HCT116 (cell line): ENCODE data around the gene PLSCR4. TPM values are rescaled to one million over a fixed set of nuclear protein-coding genes. Genes with fewer than 3 reads are reported as not detected.

Source experiments
- ATAC-seq: fragments of 200-7000 bp; cut with Tn5 transposase; 2 replicates; pipeline ENCODE4 v1.9.1; 2020; ENCODE audit warnings: mild to moderate bottlenecking, moderate library complexity
- BruUV-seq: library from RNA; stranded (reverse); fragments of 400-500 nt; replicated peaks from 2 replicates; lab custom pipeline; 2021; lab: Mats Ljungman, UMichigan
- CTCF ChIA-PET: fragments of 300-600 bp; sonication (Branson Sonifier 250); formaldehyde crosslinking; loops from one replicate; lab custom pipeline; 2021; ENCODE audit warnings: antibody characterized with exemption; lab: Charles Lee
- POLR2A ChIA-PET: fragments of 300-600, 350-600 bp; sonication (Branson Sonifier 250); formaldehyde crosslinking; loops from one replicate; lab custom pipeline; 2021; ENCODE audit warnings: antibody characterized with exemption; lab: Charles Lee
- RAD21 ChIA-PET, 2 experiments: fragments of 300-600 bp; sonication (Branson Sonifier 250); formaldehyde crosslinking; loops; one replicate each; lab custom pipeline; 2023; ENCODE audit warnings: low total read pairs in 2 of 2; ENCODE audit not compliant: uncharacterized antibody in 2 of 2, unreplicated experiment in 2 of 2, low non-redundant PET in 1 of 2; lab: Charles Lee
- DNase-seq: peaks from one replicate; pipeline ENCODE4 v3.0.0-alpha.2; 2010; ENCODE audit warnings: low read depth, low spot score
- H2AFZ ChIP-seq: fragments of 200-600 bp; shearing (Covaris generic), sonication (generic); 2 replicates; pipeline ENCODE4 v1.6.1; 2017; ENCODE audit warnings: low read depth, mixed run types, mixed read lengths, antibody characterized with exemption, low read length; ENCODE audit not compliant: poor library complexity, severe bottlenecking
- H3K27ac ChIP-seq: 2 replicates; pipeline ENCODE4 v1.5.1; 2012; ENCODE audit warnings: low read depth, low read length
- H3K27me3 ChIP-seq: fragments of 200-600 bp; sonication (generic); 2 replicates; pipeline ENCODE4 v1.6.1; 2016; ENCODE audit warnings: mixed run types, low read length, mixed read lengths; ENCODE audit not compliant: insufficient read depth
- H3K36me3 ChIP-seq, 2 experiments: fragments of 200-500 bp in 1 of 2; fragments of 200-600 bp in 1 of 2; sonication (Bioruptor generic) in 1 of 2; sonication (generic) in 1 of 2; 2 replicates each; pipeline versions ENCODE4 v1.5.1 to v1.6.1; 2014 to 2016; ENCODE audit warnings: low read length in 2 of 2, inconsistent platforms in 1 of 2, mixed read lengths in 1 of 2, mixed run types in 1 of 2; ENCODE audit not compliant: insufficient read depth in 2 of 2, control insufficient read depth in 1 of 2
- H3K4me1 ChIP-seq, 2 experiments: fragments of 200-600 bp in 1 of 2; sonication (generic) in 1 of 2; 2 replicates each; pipeline versions ENCODE4 v1.5.1 to v1.6.1; 2012 to 2017; ENCODE audit warnings: low read length in 2 of 2, inconsistent platforms in 1 of 2, mild to moderate bottlenecking in 1 of 2, mixed read lengths in 1 of 2, mixed run types in 1 of 2, moderate library complexity in 1 of 2; ENCODE audit not compliant: insufficient read depth in 2 of 2, control insufficient read depth in 1 of 2
- H3K4me2 ChIP-seq: fragments of 200-600 bp; sonication (generic); 2 replicates; pipeline ENCODE4 v1.6.1; 2017; ENCODE audit warnings: mixed run types, low read length, mixed read lengths
- H3K4me3 ChIP-seq, 2 experiments: fragments of 200-600 bp in 1 of 2; sonication (generic) in 1 of 2; replicated peaks in 1 of 2; 2 replicates each; pipeline ENCODE4 v1.5.1; 2011 to 2016; ENCODE audit warnings: low read length in 2 of 2, control low read depth in 1 of 2, low read depth in 1 of 2, mild to moderate bottlenecking in 1 of 2, mixed read lengths in 1 of 2, mixed run types in 1 of 2
- H3K79me2 ChIP-seq: fragments of 200-600 bp; sonication (generic); 2 replicates; pipeline ENCODE4 v1.6.1; 2017; ENCODE audit warnings: mild to moderate bottlenecking, mixed run types, low read length, moderate library complexity, mixed read lengths; ENCODE audit not compliant: insufficient read depth
- H3K9ac ChIP-seq: fragments of 200-600 bp; sonication (generic); 2 replicates; pipeline ENCODE4 v1.6.1; 2016; ENCODE audit warnings: low read length, mixed read lengths
- H3K9me2 ChIP-seq: fragments of 200-600 bp; sonication (generic), shearing (Covaris generic); 2 replicates; pipeline ENCODE4 v1.6.1; 2017; ENCODE audit warnings: mixed run types, mild to moderate bottlenecking, moderate library complexity; ENCODE audit not compliant: insufficient read depth
- H3K9me3 ChIP-seq, 2 experiments: fragments of 200-500 bp in 1 of 2; fragments of 200-600 bp in 1 of 2; sonication (Bioruptor generic) in 1 of 2; sonication (generic) in 1 of 2; 2 replicates each; pipeline ENCODE4 v1.6.1; 2014 to 2017; ENCODE audit warnings: low read length in 2 of 2, mixed read lengths in 2 of 2, inconsistent platforms in 1 of 2, low read depth in 1 of 2, mild to moderate bottlenecking in 1 of 2, mixed run types in 1 of 2, moderate library complexity in 1 of 2; ENCODE audit not compliant: control insufficient read depth in 1 of 2, insufficient read depth in 1 of 2
- H4K20me1 ChIP-seq: fragments of 200-600 bp; sonication (generic), shearing (Covaris generic); 2 replicates; pipeline ENCODE4 v1.6.1; 2017; ENCODE audit warnings: mixed run types, mild to moderate bottlenecking, moderate library complexity; ENCODE audit not compliant: insufficient read depth
- CBX3 ChIP-seq: IDR thresholded peaks from 2 replicates; pipeline ENCODE4 v1.6.1; 2012; ENCODE audit warnings: low read depth
- CEBPB ChIP-seq: IDR thresholded peaks from 2 replicates; pipeline ENCODE4 v1.6.1; 2012; ENCODE audit warnings: low read depth
- EGR1 ChIP-seq: IDR thresholded peaks from 2 replicates; pipeline ENCODE4 v1.6.1; 2012; ENCODE audit warnings: low read depth
- EZH2 ChIP-seq: fragments of 200-600 bp; sonication (generic); IDR thresholded peaks from 2 replicates; pipeline ENCODE4 v1.6.1; 2017; ENCODE audit warnings: antibody characterized with exemption, mixed run types
- FOSL1 ChIP-seq: IDR thresholded peaks from 2 replicates; pipeline ENCODE4 v1.6.1; 2012; ENCODE audit warnings: low read depth
- JUND ChIP-seq: IDR thresholded peaks from 2 replicates; pipeline ENCODE4 v1.6.1; 2012
- MAX ChIP-seq: IDR thresholded peaks from 2 replicates; pipeline ENCODE4 v1.6.1; 2012
- SRF ChIP-seq: IDR thresholded peaks from 2 replicates; pipeline ENCODE4 v1.6.1; 2012; ENCODE audit warnings: low read depth
- YY1 ChIP-seq: IDR thresholded peaks from 2 replicates; pipeline ENCODE4 v1.6.1; 2011; ENCODE audit warnings: low read length, low read depth, moderate library complexity, mild to moderate bottlenecking; ENCODE audit not compliant: insufficient replicate concordance; ENCODE audit errors: extremely low read depth
- ZFX ChIP-seq: fragments of 450-650 bp; IDR thresholded peaks from 2 replicates; pipeline ENCODE4 v1.6.1; 2017
- ZNF274 ChIP-seq: fragments of 200-500 bp; sonication (Bioruptor generic); IDR thresholded peaks from 2 replicates; pipeline ENCODE4 v1.6.1; 2014; ENCODE audit warnings: mild to moderate bottlenecking, low read depth, low read length, inconsistent platforms
- intact Hi-C: fragments of 100-400 bp; cut with micrococcal nuclease; formaldehyde crosslinking; loops from 2 replicates; pipeline ENCODE4 v1.10.0; 2022
- total RNA-seq: library from RNA; stranded (reverse); gene quantifications from one replicate; pipeline ENCODE4 v1.2.1, GENCODE V29; 2021; ENCODE audit not compliant: unreplicated experiment
- TF ChIP-seq, protein P1 (sequence below): IDR thresholded peaks from 2 replicates; pipeline ENCODE4 v1.6.1; 2012
- TF ChIP-seq, protein P2 (sequence below): IDR thresholded peaks from 2 replicates; pipeline ENCODE4 v1.6.1; 2011; ENCODE audit warnings: mild to moderate bottlenecking, low read length, moderate library complexity; ENCODE audit not compliant: insufficient replicate concordance; ENCODE audit errors: extremely low read depth
- TF ChIP-seq, protein P3 (sequence below): IDR thresholded peaks from 2 replicates; pipeline ENCODE4 v1.6.1; 2012; ENCODE audit warnings: low read depth

PLSCR4 gene
- total RNA-seq, 1 experiment from 2014 or later = 4.1 TPM

GRCh38 chr3:146280864-146281263, 30.0 kb upstream of the PLSCR4 start:
- no peak overlapping the region for H2AFZ ChIP-seq
- no peaks in the 10 kb centered on the region for H3K4me1 ChIP-seq
- no TSS peak for BruUV-seq
- no peak overlapping the region for H3K27ac ChIP-seq
- POLR2A ChIA-PET = interaction anchor here (0.6 kb wide), 1 partner anchor 1108 kb away, joined by 3 read pairs; no protein-coding TSS in a partner anchor
- H3K36me3 ChIP-seq = no peaks in the 10 kb centered on the region
- intact Hi-C loops = no loop called here
- H3K9me2 ChIP-seq = no peaks in the 10 kb centered on the region
- no peaks in the 10 kb centered on the region for H4K20me1 ChIP-seq
- H3K9ac ChIP-seq = no peak overlapping the region
- RAD21 ChIA-PET = no interaction called here
- no peak overlapping the region for H3K4me2 ChIP-seq
- no peak overlapping the region for H3K4me3 ChIP-seq
- DNase-seq (no peak), ATAC-seq (no peak)
- H3K9me3 ChIP-seq = no peaks in the 10 kb centered on the region
- CTCF ChIA-PET = interaction anchor here (1.0 kb wide), 1 partner anchor 46 kb away, joined by 3 read pairs; no protein-coding TSS in a partner anchor
- no peaks in the 10 kb centered on the region for H3K79me2 ChIP-seq
- TF ChIP-seq FOSL1 (no peak), YY1 (no peak), JUND (no peak), EGR1 (no peak), MAX (no peak), ZNF274 (no peak), ZFX (no peak), EZH2 (no peak), CEBPB (no peak), SRF (no peak), CBX3 (no peak)
- TF ChIP-seq, protein P1, sequence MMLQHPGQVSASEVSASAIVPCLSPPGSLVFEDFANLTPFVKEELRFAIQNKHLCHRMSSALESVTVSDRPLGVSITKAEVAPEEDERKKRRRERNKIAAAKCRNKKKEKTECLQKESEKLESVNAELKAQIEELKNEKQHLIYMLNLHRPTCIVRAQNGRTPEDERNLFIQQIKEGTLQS = no peak
- TF ChIP-seq, protein P2, sequence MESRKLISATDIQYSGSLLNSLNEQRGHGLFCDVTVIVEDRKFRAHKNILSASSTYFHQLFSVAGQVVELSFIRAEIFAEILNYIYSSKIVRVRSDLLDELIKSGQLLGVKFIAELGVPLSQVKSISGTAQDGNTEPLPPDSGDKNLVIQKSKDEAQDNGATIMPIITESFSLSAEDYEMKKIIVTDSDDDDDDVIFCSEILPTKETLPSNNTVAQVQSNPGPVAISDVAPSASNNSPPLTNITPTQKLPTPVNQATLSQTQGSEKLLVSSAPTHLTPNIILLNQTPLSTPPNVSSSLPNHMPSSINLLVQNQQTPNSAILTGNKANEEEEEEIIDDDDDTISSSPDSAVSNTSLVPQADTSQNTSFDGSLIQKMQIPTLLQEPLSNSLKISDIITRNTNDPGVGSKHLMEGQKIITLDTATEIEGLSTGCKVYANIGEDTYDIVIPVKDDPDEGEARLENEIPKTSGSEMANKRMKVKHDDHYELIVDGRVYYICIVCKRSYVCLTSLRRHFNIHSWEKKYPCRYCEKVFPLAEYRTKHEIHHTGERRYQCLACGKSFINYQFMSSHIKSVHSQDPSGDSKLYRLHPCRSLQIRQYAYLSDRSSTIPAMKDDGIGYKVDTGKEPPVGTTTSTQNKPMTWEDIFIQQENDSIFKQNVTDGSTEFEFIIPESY = no peak
- TF ChIP-seq, protein P3, sequence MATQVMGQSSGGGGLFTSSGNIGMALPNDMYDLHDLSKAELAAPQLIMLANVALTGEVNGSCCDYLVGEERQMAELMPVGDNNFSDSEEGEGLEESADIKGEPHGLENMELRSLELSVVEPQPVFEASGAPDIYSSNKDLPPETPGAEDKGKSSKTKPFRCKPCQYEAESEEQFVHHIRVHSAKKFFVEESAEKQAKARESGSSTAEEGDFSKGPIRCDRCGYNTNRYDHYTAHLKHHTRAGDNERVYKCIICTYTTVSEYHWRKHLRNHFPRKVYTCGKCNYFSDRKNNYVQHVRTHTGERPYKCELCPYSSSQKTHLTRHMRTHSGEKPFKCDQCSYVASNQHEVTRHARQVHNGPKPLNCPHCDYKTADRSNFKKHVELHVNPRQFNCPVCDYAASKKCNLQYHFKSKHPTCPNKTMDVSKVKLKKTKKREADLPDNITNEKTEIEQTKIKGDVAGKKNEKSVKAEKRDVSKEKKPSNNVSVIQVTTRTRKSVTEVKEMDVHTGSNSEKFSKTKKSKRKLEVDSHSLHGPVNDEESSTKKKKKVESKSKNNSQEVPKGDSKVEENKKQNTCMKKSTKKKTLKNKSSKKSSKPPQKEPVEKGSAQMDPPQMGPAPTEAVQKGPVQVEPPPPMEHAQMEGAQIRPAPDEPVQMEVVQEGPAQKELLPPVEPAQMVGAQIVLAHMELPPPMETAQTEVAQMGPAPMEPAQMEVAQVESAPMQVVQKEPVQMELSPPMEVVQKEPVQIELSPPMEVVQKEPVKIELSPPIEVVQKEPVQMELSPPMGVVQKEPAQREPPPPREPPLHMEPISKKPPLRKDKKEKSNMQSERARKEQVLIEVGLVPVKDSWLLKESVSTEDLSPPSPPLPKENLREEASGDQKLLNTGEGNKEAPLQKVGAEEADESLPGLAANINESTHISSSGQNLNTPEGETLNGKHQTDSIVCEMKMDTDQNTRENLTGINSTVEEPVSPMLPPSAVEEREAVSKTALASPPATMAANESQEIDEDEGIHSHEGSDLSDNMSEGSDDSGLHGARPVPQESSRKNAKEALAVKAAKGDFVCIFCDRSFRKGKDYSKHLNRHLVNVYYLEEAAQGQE = no peak
- H3K27me3 ChIP-seq = no peaks in the 10 kb centered on the region
